ENCODE measurements around the gene AP3S1. TPM values are rescaled to one million over a fixed set of nuclear protein-coding genes. Genes with fewer than 3 reads are reported as not detected.

AP3S1 gene
- total RNA-seq, 2 donors from 2014 or later: 58.7 to 63.4 TPM

DNA sequence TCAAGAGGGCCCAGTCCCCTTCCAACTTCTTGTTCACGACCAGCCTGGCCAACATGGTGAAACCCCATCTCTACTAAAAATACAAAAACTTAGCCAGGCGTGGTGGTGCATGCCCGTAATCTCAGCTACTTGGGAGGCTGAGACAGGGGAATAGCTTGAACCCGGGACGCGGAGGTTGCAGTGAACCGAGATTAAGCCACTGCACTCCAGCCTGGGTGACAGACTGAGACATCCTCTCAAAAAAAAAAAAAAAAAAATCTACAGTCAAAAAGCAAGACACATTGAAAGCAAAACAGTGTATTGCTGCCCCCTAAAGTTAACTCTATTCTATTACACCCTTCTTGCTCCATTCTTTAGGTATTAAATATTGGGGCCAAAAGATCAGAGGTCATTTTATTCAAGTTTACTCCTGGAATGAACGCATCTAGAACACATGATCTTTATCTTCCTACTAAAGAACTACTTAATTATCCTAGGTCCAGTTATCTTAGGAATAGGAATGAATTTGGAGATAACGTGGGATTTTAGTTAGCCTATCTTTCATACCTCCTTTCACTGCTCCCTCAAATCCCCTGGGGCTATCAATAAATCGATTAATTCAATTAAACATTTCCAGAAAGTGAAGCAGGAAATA lies 2.7 kb upstream of the AP3S1 start:
- ATAC-seq (replicated peaks in 1 of 2) (peak in 1 of 2 donors; percentile 12), DNase-seq (peak in 1 of 2 donors; percentile 10)
- H3K4me1 Mint-ChIP-seq (ENCODE audit: low read depth): peaks cover 45% of the 10 kb centered on the region
- no peaks in the 10 kb centered on the region for H3K27me3 Mint-ChIP-seq (ENCODE audit: low read depth)
- no peaks in the 10 kb centered on the region for H3K9me3 Mint-ChIP-seq
- peak overlapping the region; percentile 96 for H3K4me3 Mint-ChIP-seq
- H3K36me3 Mint-ChIP-seq (ENCODE audit: insufficient read depth in 2 of 2): peaks cover 12 to 23% of the 10 kb centered on the region in 2 donors
- peak overlapping the region; percentile 41 for H3K27ac Mint-ChIP-seq

DNA sequence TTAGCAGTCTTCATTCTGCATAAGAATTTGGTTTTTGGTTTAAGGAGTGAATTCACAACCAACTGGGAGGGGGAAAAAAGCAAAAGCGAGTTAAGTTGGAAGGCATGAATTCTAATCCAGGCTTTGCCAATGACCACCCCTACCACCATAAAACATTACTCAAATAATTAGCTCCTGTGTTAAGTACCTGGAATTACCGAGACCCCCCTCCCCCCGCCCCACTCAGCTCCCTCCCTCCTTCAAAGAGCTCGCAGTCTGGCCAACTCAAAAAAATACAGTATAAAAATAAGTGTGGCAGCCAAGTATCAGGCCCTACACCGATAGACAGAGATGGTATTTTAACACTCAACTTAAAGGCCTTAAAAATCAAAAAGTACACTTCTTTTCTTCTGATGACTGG lies 862 bp upstream of the AP3S1 start:
- no peaks in the 10 kb centered on the region for H3K27me3 Mint-ChIP-seq (ENCODE audit: low read depth)
- ATAC-seq (replicated peaks in 1 of 2): no peak
- H3K36me3 Mint-ChIP-seq (ENCODE audit: insufficient read depth in 2 of 2): peaks cover 8 to 10% of the 10 kb centered on the region in 2 donors
- peak overlapping the region; percentile 96 for H3K4me3 Mint-ChIP-seq
- DNase-seq: no peak
- H3K9me3 Mint-ChIP-seq: no peaks in the 10 kb centered on the region
- H3K4me1 Mint-ChIP-seq (ENCODE audit: low read depth): peaks cover 54% of the 10 kb centered on the region
- peak overlapping the region; percentile 99 for H3K27ac Mint-ChIP-seq

DNA sequence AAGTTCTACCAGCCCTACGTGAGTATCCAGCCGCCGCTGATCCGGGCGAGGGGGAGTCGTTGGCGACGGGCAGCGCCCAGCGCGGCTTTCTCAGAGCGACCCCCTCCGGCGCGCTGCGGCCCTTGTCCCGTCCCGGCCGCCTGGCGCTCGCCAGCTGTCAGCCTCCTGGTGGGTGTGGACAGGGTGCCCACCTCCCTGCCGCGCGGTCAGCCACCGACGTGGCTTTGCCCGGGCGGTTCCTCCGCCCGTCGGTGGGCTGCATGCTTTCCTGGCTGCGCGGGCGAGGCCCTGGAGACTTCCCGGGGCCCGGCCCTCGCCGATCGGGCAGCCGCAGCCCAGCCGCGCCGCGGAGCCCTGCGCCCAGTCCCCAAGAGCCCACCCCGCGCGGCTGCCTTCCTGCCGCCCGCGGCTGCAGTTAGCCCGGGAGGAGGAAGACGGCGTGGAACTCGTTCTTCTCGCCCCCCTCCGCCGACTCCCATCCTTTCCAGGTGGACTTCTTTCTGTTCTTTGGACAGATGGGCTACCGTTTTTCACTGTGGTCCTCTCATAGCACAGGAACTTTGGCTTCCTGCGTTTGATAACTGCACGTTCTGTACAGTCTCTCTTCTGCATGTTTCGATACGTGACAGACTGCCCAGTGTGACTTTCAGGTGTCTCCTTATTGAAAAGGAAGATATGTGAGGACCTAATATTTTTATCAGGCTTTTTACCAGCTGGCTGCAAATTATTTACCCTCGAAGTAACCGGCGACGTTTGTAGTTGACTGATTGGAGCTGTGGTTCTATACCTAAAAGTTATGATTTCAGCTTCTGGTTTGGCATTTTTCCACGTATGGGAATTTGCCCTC lies 577 bp downstream of the AP3S1 start:
- peak overlapping the region; percentile 96 for H3K4me3 Mint-ChIP-seq
- H3K27me3 Mint-ChIP-seq (ENCODE audit: low read depth): no peaks in the 10 kb centered on the region
- no peaks in the 10 kb centered on the region for H3K9me3 Mint-ChIP-seq
- H3K36me3 Mint-ChIP-seq (ENCODE audit: insufficient read depth in 2 of 2): peaks cover 4% of the 10 kb centered on the region in 2 donors
- peaks cover 54% of the 10 kb centered on the region for H3K4me1 Mint-ChIP-seq (ENCODE audit: low read depth)
- DNase-seq (no peak), ATAC-seq (replicated peaks in 1 of 2) (peak; percentile 21 to 52)
- peak overlapping the region; percentile 91 for H3K27ac Mint-ChIP-seq

DNA sequence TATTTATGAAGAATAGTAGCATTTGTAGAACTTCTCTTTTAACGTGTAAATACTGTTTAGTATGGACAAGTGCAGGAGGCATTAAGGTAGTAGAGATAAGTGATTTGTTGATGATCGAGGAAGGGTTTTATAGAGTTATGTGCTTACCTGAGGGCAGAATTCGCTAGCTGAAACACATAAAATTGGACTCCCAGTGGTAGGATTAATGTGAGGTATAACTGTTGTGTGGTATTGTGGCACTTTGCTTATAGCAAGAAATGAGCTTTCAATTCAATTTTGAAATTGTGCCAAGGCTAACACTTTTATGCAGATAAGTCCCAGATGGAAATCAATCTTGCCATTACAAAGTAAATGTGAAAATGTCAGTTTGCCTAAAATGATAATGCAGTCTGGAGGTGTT lies 1.2 kb downstream of the AP3S1 start:
- H3K27me3 Mint-ChIP-seq (ENCODE audit: low read depth): no peaks in the 10 kb centered on the region
- peak overlapping the region; percentile 91 for H3K27ac Mint-ChIP-seq
- H3K4me1 Mint-ChIP-seq (ENCODE audit: low read depth): peaks cover 49% of the 10 kb centered on the region
- H3K36me3 Mint-ChIP-seq (ENCODE audit: insufficient read depth in 2 of 2): peaks cover 0 to 4% of the 10 kb centered on the region in 2 donors
- H3K4me3 Mint-ChIP-seq: peak overlapping the region; percentile 96
- DNase-seq (no peak), ATAC-seq (replicated peaks in 1 of 2) (no peak)
- no peaks in the 10 kb centered on the region for H3K9me3 Mint-ChIP-seq

DNA sequence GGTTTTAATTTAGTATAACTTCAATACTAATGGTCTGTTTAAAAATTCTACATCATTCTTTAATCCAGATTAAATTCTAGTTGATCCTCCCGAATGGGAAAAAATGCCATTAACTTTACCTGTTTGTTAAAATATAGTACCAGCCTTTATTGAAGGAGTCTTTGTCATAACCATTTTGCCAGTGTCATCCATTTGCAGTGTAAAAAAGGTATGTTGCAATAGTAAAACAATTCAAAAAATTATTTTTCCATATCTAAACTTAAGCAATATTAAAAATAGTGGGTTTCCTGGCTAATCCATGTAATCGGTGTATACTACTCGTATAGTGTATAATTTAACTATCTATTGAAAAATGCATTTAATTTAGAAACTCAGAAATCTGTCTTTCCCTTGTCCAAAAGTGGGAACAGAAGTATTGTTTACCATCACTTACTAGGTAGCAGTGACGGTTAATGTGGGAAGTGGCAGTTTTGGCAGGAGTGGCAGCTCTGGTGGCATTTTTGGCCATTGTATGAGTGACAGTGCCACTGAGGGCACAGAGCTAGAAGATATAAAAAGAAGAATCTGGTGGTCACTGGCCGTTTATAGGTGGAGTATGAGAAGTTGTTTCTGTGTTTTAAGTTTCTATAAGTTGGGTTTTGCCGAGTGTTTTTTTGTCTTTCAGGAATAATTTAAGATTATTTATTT lies 1.9 kb downstream of the AP3S1 start:
- Mint-ChIP-seq H3K4me3 (peak overlapping the region; percentile 96), H3K27ac (no peak overlapping the region), H3K4me1 (ENCODE audit: low read depth) (peaks cover 44% of the 10 kb centered on the region), H3K9me3 (no peaks in the 10 kb centered on the region), H3K36me3 (ENCODE audit: insufficient read depth in 2 of 2) (peaks cover 0 to 4% of the 10 kb centered on the region in 2 donors), H3K27me3 (ENCODE audit: low read depth) (no peaks in the 10 kb centered on the region)
- DNase-seq: no peak
- ATAC-seq (replicated peaks in 1 of 2): no peak

DNA sequence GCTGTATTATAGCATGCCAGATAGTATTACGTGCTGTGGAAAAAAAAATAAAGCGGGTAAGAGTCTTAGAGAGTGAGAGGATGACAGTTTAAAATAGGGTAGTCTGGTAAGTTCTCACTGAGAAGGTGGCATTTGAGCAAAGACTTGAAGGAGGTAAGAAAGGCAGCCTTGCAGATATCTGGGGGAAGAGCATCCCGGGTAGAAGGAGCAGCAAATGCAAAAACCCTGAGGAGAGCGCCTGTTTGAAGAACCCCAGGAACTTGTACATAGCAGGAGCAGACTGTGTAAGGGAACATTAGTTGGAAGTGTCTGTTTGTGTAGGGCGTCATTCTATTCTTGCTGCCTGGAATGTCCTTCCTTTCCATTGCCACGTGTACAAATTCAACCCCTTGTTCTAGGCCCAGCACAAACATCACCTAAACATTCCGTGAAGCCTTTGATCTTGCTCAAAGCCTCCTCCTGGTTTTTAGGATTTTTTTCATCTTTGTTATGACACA lies 2.6 kb downstream of the AP3S1 start:
- peaks cover 41% of the 10 kb centered on the region for H3K4me1 Mint-ChIP-seq (ENCODE audit: low read depth)

DNA sequence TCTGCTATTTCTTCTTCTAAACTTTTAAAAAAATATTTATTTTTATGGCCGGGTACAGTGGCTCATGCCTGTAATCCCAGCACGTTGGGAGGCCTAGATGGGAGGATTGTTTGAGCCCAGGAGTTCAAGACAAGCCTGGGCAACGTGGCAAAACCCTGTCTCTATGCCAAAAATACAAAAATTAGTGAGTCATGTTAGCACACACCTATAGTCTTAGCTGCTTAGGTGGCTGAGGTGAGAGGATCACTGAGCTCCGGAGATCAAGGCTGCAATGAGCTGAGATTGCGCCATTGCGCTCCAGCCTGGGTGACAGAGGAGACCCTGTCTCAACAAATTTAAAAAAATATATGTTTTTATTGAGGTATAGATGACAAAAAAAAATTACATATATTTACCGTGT lies 5.6 kb downstream of the AP3S1 start:
- no peak overlapping the region for H3K4me3 Mint-ChIP-seq
- no peaks in the 10 kb centered on the region for H3K27me3 Mint-ChIP-seq (ENCODE audit: low read depth)
- H3K4me1 Mint-ChIP-seq (ENCODE audit: low read depth): peaks cover 41% of the 10 kb centered on the region
- ATAC-seq (replicated peaks in 1 of 2) (no peak), DNase-seq (no peak)
- peaks cover 0 to 2% of the 10 kb centered on the region in 2 donors for H3K36me3 Mint-ChIP-seq (ENCODE audit: insufficient read depth in 2 of 2)
- no peaks in the 10 kb centered on the region for H3K9me3 Mint-ChIP-seq
- no peak overlapping the region for H3K27ac Mint-ChIP-seq

More for the DNA sequence above, 2.6 kb downstream of the AP3S1 start:
- DNase-seq: no peak
- H3K4me3 Mint-ChIP-seq: no peak overlapping the region
- no peak for ATAC-seq (replicated peaks in 1 of 2)
- no peaks in the 10 kb centered on the region for H3K27me3 Mint-ChIP-seq (ENCODE audit: low read depth)
- H3K9me3 Mint-ChIP-seq: no peaks in the 10 kb centered on the region
- no peak overlapping the region for H3K27ac Mint-ChIP-seq
- peaks cover 0 to 4% of the 10 kb centered on the region in 2 donors for H3K36me3 Mint-ChIP-seq (ENCODE audit: insufficient read depth in 2 of 2)

DNA sequence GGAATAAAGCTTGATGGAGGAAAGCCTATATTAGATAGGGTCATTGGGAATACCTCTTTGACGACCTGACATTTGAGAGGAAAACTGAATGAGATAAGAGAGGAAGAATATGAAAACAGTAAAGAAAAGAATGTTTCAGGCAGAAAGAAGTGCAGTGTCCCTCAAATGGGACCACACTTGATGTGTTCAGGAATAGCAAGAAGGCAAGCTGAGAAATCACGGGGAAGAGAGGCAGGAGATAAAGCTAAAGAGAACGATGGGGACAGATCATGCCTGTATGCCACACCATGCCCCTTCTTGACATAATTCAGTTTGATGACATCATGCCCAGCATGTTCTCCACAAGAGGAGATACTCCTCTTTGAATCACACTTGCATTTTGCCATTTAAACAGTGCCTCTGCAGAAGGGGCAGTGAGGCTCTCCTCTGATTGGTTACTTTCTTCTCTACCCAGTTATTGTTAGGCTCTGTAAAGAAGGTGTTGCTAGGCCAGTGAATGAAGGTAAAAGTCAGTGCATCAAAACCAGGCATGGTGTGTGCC lies 7.6 kb downstream of the AP3S1 start:
- Mint-ChIP-seq H3K27me3 (ENCODE audit: low read depth) (no peaks in the 10 kb centered on the region), H3K4me3 (no peak overlapping the region), H3K36me3 (ENCODE audit: insufficient read depth in 2 of 2) (peaks cover 4 to 7% of the 10 kb centered on the region in 2 donors), H3K27ac (no peak overlapping the region), H3K9me3 (peaks cover 2 to 8% of the 10 kb centered on the region in 2 donors), H3K4me1 (ENCODE audit: low read depth) (peaks cover 22% of the 10 kb centered on the region)
- ATAC-seq (replicated peaks in 1 of 2) (peak in 1 of 2 donors; percentile 33), DNase-seq (no peak)

DNA sequence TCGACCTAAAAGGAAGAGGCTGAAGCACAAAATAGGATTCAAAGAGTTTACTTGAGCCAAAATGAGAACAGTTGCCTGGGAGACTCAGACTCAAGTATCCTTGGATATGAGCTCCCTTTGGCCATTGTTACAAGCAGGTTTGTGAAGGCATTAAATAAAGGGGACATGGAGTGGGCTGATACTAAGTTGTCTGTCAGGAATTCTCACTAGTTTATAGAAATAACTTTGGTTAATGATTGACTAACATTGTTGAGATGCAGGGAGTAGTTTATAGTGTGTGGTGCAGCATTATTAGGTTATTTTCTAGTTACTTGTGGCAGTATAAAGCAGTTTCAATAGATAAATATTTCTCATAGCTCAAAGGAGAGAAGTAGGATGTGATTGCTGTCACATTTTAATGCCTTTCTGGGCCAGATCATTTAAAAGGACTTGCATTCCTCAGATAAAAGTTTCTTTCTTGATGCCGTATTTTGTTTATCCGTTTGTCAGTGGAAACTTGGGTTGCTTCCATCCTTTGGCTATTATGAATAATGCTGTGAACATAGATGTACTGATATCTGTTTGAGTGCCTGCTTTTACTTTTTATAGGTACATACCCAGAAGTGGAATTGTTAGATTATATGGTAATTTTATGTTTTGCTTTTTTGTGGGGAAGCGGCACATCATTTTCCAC lies 9.1 kb downstream of the AP3S1 start:
- Mint-ChIP-seq H3K4me1 (ENCODE audit: low read depth) (peaks cover 22% of the 10 kb centered on the region), H3K36me3 (ENCODE audit: insufficient read depth in 2 of 2) (peaks cover 4 to 9% of the 10 kb centered on the region in 2 donors), H3K4me3 (peak overlapping the region in 1 of 2 donors; percentile 39), H3K27me3 (ENCODE audit: low read depth) (no peaks in the 10 kb centered on the region), H3K9me3 (peaks cover 2 to 8% of the 10 kb centered on the region in 2 donors), H3K27ac (peak overlapping the region; percentile 82)
- ATAC-seq (replicated peaks in 1 of 2) (no peak), DNase-seq (no peak)

DNA sequence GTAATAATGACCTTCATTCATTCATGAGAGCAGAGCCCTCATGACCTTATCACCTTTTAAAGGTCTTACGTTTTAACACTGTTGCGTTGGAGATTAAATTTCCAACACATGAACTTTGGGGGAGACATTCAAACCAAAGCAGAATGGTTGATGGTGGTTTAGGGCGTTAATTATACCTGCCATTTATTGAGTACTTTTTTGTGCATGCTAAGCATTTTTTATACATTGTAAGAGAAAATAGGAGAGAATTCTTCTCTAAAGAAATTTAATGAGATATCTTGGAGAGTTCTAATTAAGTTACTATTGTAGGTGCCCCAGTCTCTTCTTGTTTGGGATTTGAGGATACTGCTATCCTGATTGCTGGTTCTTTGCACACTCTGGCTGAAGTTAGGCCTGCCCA lies 12.4 kb downstream of the AP3S1 start:
- H3K9me3 Mint-ChIP-seq: peaks cover 2 to 8% of the 10 kb centered on the region in 2 donors
- no peak overlapping the region for H3K27ac Mint-ChIP-seq
- no peak for DNase-seq
- no peaks in the 10 kb centered on the region for H3K27me3 Mint-ChIP-seq (ENCODE audit: low read depth)
- no peak for ATAC-seq (replicated peaks in 1 of 2)
- H3K4me1 Mint-ChIP-seq (ENCODE audit: low read depth): peaks cover 39% of the 10 kb centered on the region
- no peak overlapping the region for H3K4me3 Mint-ChIP-seq
- H3K36me3 Mint-ChIP-seq (ENCODE audit: insufficient read depth in 2 of 2): peaks cover 4 to 9% of the 10 kb centered on the region in 2 donors

DNA sequence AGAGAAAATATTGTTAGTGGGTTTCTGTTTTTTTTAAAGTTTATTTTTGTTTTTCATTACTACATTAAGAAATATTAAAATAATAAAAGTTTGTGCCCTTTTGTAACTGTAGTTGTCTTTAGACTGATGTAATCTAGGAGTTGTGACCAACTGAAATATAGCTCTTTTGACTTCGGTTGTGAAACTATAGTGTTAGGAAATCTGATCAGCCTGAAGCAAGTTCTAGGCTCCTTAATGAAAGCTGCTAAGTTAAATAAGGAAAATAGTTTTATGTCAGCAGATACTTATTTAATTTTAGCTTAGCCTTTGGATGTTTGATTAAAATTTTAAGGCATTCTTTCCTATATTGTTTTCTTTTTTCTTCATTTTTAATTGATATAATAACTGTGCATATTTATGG lies 14.2 kb downstream of the AP3S1 start:
- no peak overlapping the region for H3K4me3 Mint-ChIP-seq
- no peaks in the 10 kb centered on the region for H3K27me3 Mint-ChIP-seq (ENCODE audit: low read depth)
- H3K36me3 Mint-ChIP-seq (ENCODE audit: insufficient read depth in 2 of 2): peaks cover 5 to 9% of the 10 kb centered on the region in 2 donors
- DNase-seq (no peak), ATAC-seq (replicated peaks in 1 of 2) (no peak)
- H3K27ac Mint-ChIP-seq: no peak overlapping the region
- H3K9me3 Mint-ChIP-seq: peaks cover 2 to 8% of the 10 kb centered on the region in 2 donors
- H3K4me1 Mint-ChIP-seq (ENCODE audit: low read depth): peaks cover 25% of the 10 kb centered on the region

DNA sequence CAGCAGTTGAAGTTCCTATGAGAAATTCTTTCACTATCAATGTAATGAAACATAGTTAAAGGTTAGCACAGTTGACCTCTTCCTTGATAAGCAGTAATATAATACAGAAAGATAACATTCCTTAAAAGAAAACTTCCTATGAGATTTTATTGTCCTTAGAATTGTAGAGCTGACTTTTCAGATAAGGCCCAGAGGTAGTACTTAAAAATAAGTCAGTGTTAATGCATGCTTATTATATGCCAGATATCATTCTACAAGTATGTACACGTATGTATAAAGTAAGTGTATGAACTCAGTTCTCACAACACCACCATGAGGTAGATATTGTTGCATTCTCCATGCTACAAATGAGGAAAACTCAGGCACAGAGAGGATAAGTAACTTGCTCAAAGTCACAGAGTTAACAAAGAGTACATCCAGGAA lies 15.3 kb downstream of the AP3S1 start:
- H3K27ac Mint-ChIP-seq: no peak overlapping the region
- peaks cover 25% of the 10 kb centered on the region for H3K4me1 Mint-ChIP-seq (ENCODE audit: low read depth)
- ATAC-seq (replicated peaks in 1 of 2) (no peak), DNase-seq (no peak)
- no peaks in the 10 kb centered on the region for H3K27me3 Mint-ChIP-seq (ENCODE audit: low read depth)
- H3K4me3 Mint-ChIP-seq: no peak overlapping the region
- H3K36me3 Mint-ChIP-seq (ENCODE audit: insufficient read depth in 2 of 2): peaks cover 7 to 9% of the 10 kb centered on the region in 2 donors
- peaks cover 2 to 10% of the 10 kb centered on the region in 2 donors for H3K9me3 Mint-ChIP-seq

Data from activated T-cell treated with anti-CD3 and anti-CD28 coated beads, Interleukin-2, amount 50 U/mL, for 72 hours (primary cell).